GM12891 (cell line): ENCODE data around the gene CARD8.

Source experiments
- POLR2A ChIP-seq: IDR thresholded peaks from 2 replicates; pipeline ENCODE4 v1.6.1; 2011; ENCODE audit warnings: low read depth, low read length, control low read depth
- POLR2AphosphoS5 ChIP-seq: IDR thresholded peaks from 2 replicates; pipeline ENCODE4 v1.6.1; 2011; ENCODE audit warnings: low read depth, low read length, control low read depth

DNA sequence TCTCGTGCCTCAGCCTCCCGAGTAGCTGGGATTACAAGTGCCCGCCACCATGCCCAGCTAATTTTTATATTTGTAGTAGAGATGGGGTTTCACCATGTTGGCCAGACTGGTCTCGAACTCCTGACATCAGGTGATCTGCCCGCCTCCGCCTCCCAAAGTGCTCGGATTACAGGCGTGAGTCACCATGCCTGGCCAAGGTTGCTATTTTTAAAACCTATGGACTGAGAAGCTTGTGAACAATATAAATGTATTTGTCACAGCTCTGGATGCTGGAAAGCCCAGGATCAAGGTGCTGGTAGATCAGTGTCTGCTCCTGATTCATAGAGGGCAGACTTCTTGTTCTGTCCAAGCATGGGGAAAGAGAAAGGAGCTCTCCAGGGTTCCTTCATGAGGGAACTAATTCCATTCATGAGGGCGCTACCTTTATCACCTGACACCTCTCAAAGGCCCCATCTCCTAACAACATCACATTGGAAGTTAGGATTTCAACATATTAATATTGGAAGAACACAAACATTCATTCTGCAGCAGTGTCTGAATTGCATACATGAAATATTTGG lies 16.1 kb downstream of the CARD8 start:
- TF ChIP-seq POLR2A (no peak), POLR2AphosphoS5 (no peak)
